Measurements from ENCODE around the gene KIAA1217. TPM values are rescaled to one million over a fixed set of nuclear protein-coding genes. Genes with fewer than 3 reads are reported as not detected.

The KIAA1217 gene
- total and polyA plus RNA-seq, 2 of the 8 experiments (the other 6 are each of a cell fraction or from before 2014, with no cell fraction given) = 4.5 to 15.6 TPM

GRCh38 chr10:24197263-24197662, 11.7 kb upstream of the KIAA1217 start:
- Histone ChIP-seq H3K79me2 (ENCODE audit: control insufficient read depth in 1 of 2, insufficient read depth in 2 of 2, low read length in 2 of 2) (no peaks in the 10 kb centered on the region), H3K4me1 (replicated peaks in 1 of 4; ENCODE audit: control insufficient read depth in 3 of 4, insufficient read depth in 4 of 4, low read length in 3 of 4) (peaks cover under 1 to 7% (median 2%) of the 10 kb centered on the region in 4 experiments; a peak in 6 of 7 replicates), H3K18ac (ENCODE audit: extremely low read depth, low read length) (no peak overlapping the region), H3K23ac (ENCODE audit: insufficient read length) (no peak overlapping the region), H3K4ac (replicated peaks; ENCODE audit: insufficient read length, low read depth, low read length) (no peak overlapping the region), H3K27me3 (replicated peaks in 1 of 4; ENCODE audit: control insufficient read depth in 3 of 4, extremely low read depth in 1 of 4, insufficient read depth in 3 of 4, low read length in 3 of 4) (no peaks in the 10 kb centered on the region), H2AFZ (ENCODE audit: low read length) (no peak overlapping the region), H3K4me2 (ENCODE audit: insufficient read depth in 1 of 2, low read depth in 2 of 2, low read length in 2 of 2) (no peak overlapping the region), H4K91ac (replicated peaks; ENCODE audit: insufficient read length, low read length) (no peak overlapping the region), H4K5ac (ENCODE audit: insufficient read length, low read depth, low read length) (no peak overlapping the region), H2BK5ac (ENCODE audit: low read depth, low read length) (no peak overlapping the region), H2BK12ac (ENCODE audit: low read depth, low read length) (no peak overlapping the region), H2BK15ac (ENCODE audit: low read length) (no peak overlapping the region), H3K27ac (ENCODE audit: low read depth, low read length) (no peak overlapping the region), H3K36me3 (ENCODE audit: control insufficient read depth in 2 of 4, insufficient read depth in 4 of 4, low read length in 3 of 4) (no peaks in the 10 kb centered on the region), H2BK20ac (ENCODE audit: low read length) (no peak overlapping the region), H3K4me3 (ENCODE audit: extremely low read depth in 1 of 4, insufficient read depth in 2 of 4, low read depth in 3 of 4, low read length in 4 of 4) (no peak overlapping the region), H3K23me2 (ENCODE audit: low read depth, low read length) (no peaks in the 10 kb centered on the region), H3K9me3 (ENCODE audit: insufficient read depth in 2 of 2, low read depth in 1 of 2, low read length in 1 of 2) (no peaks in the 10 kb centered on the region), H3K14ac (ENCODE audit: insufficient read length) (no peak overlapping the region), H2BK120ac (replicated peaks; ENCODE audit: low read depth, low read length) (no peak overlapping the region), H4K20me1 (replicated peaks in 1 of 2; ENCODE audit: control insufficient read depth in 1 of 2, insufficient read depth in 2 of 2, low read length in 2 of 2) (no peaks in the 10 kb centered on the region), H3K79me1 (ENCODE audit: low read depth, low read length) (no peaks in the 10 kb centered on the region), H4K8ac (ENCODE audit: extremely low read depth, insufficient read depth, low read length) (no peak overlapping the region), H3K9ac (replicated peaks in 1 of 4; ENCODE audit: extremely low read depth in 1 of 4, low read depth in 3 of 4, low read length in 3 of 4) (no peak overlapping the region), H2AK5ac (ENCODE audit: low read depth, low read length) (no peak overlapping the region), H3K56ac (replicated peaks; ENCODE audit: insufficient read length, low read depth, low read length) (no peak overlapping the region)
- ChIA-PET CTCF (ENCODE audit: partially characterized antibody) (interaction anchor here (0.6 to 6.7 kb wide), 21 partner anchors 9 to 316 kb away, joined by 3 to 62 read pairs (median 4); no protein-coding TSS in a partner anchor), POLR2A (ENCODE audit: partially characterized antibody) (interaction anchor here (1.4 kb wide), 1 partner anchor 12 kb away, joined by 3 read pairs; the partner anchor contains the start of gene KIAA1217)
- WGBS, 2 experiments (ENCODE audit: extremely low coverage in 1 of 2, insufficient coverage in 1 of 2, insufficient read length in 1 of 2, insufficient replicate concordance in 2 of 2, low coverage in 1 of 2, low lambda C conversion rate in 2 of 2, missing lambda C conversion rate in 1 of 2) = 83% methylated on average over 2 of the region's 2 CpGs; no CpG with 5 or more reads in 1 of the 2 experiments
- FAIRE-seq (no peak), DNase-seq (ENCODE audit: low read depth in 1 of 2, low spot score in 2 of 2) (no peak)
- TF ChIP-seq CHD2 (IDR thresholded peaks at IDR 0.05; ENCODE audit: low read length) (no peak), ATF2 (IDR thresholded peaks at IDR 0.05; ENCODE audit: low read length) (no peak), ZNF274 (IDR thresholded peaks at IDR 0.05; ENCODE audit: borderline replicate concordance, extremely low read depth, low read length) (no peak), KDM1A (IDR thresholded peaks at IDR 0.05; ENCODE audit: borderline replicate concordance, low read length) (no peak), RNF2 (IDR thresholded peaks at IDR 0.05; ENCODE audit: borderline replicate concordance, low read depth, low read length, missing control alignments, poor library complexity, severe bottlenecking) (no peak), POU5F1 (IDR thresholded peaks at IDR 0.05; ENCODE audit: low read depth, low read length) (no peak), CTCF (IDR thresholded peaks at IDR 0.05; ENCODE audit: control extremely low read depth in 1 of 3, insufficient read depth in 1 of 3, low read depth in 1 of 3, low read length in 3 of 3) (no peak), CBX5 (IDR thresholded peaks at IDR 0.05; ENCODE audit: low read depth, low read length) (no peak)

Data from H1 (cell line).